K562 (cell line): Measurements from ENCODE around the gene NGDN. TPM values are rescaled to one million over a fixed set of nuclear protein-coding genes. Genes with fewer than 3 reads are reported as not detected.

Experiments
- ATAC-seq: fragments of 200-7000 bp; cut with Tn5 transposase; 3 replicates; pipeline ENCODE4 v1.9.1; 2020; ENCODE audit warnings: moderate library complexity
- BruUV-seq: library from RNA; stranded (reverse); fragments of 400-500 nt; replicated peaks from 2 replicates; lab custom pipeline; 2021; lab: Mats Ljungman, UMichigan
- CTCF ChIA-PET: fragments of 300-600 bp; formaldehyde crosslinking; extraction: SDS; loops from one replicate; lab custom pipeline; 2021; ENCODE audit warnings: low intra/inter-chr PET ratio; lab: Yijun Ruan, JAX
- POLR2A ChIA-PET: fragments of 300-600, 350-650 bp; sonication (Branson Sonifier 250); formaldehyde crosslinking; extraction: SDS; loops from one replicate; lab custom pipeline; 2021; ENCODE audit warnings: antibody characterized with exemption, inconsistent platforms; lab: Yijun Ruan, JAX
- DNase-seq, 4 experiments: peaks; one replicate each; pipeline versions ENCODE4 v3.0.0 to v3.0.0-alpha.2; 2011 to 2018; ENCODE audit warnings: low spot score in 3 of 4, mixed read lengths in 3 of 4; ENCODE audit errors: extremely low read depth in 1 of 4
- FAIRE-seq: peaks from 2 replicates; lab custom pipeline; 2011; peaks lifted over from hg19 to GRCh38; lab: Jason Lieb, UNC
- H2AFZ ChIP-seq: 2 replicates; pipeline ENCODE4 v1.6.0; 2011; ENCODE audit warnings: low read depth, low read length, control low read depth, inconsistent platforms
- H3K27ac ChIP-seq: fragments of 200-600 bp; 3 replicates; pipeline ENCODE4 v1.8.0; 2011; ENCODE audit warnings: low read depth, mild to moderate bottlenecking, control low read depth, inconsistent platforms, low read length, moderate library complexity, mixed read lengths; ENCODE audit errors: extremely low read depth
- H3K27me3 ChIP-seq, 2 experiments: fragments of 300-600 bp in 1 of 2; 2 replicates in 1 of 2; 3 replicates in 1 of 2; pipeline versions ENCODE4 v1.6.0 to v1.8.0; 2011; ENCODE audit warnings: inconsistent platforms in 2 of 2, low read length in 2 of 2, mild to moderate bottlenecking in 1 of 2, mixed read lengths in 1 of 2, moderate library complexity in 1 of 2; ENCODE audit not compliant: control insufficient read depth in 2 of 2, insufficient read depth in 2 of 2
- H3K36me3 ChIP-seq: fragments of 300-600 bp; 3 replicates; pipeline ENCODE4 v1.8.0; 2011; ENCODE audit warnings: mild to moderate bottlenecking, low read length, inconsistent platforms; ENCODE audit not compliant: control insufficient read depth, insufficient read depth
- H3K4me1 ChIP-seq, 2 experiments: fragments of 200-600 bp in 1 of 2; replicated peaks in 1 of 2; 2 replicates in 1 of 2; 3 replicates in 1 of 2; pipeline versions ENCODE4 v1.5.1 to v1.8.0; 2011; ENCODE audit warnings: inconsistent platforms in 2 of 2, low read length in 2 of 2, mild to moderate bottlenecking in 1 of 2, mixed read lengths in 1 of 2, moderate library complexity in 1 of 2; ENCODE audit not compliant: control insufficient read depth in 2 of 2, insufficient read depth in 2 of 2
- H3K4me2 ChIP-seq: 2 replicates; pipeline ENCODE4 v1.6.1; 2011; ENCODE audit warnings: low read length, control low read depth, inconsistent platforms, mixed read lengths; ENCODE audit not compliant: insufficient read depth
- H3K4me3 ChIP-seq: fragments of 200-600 bp; sonication (generic), shearing (Covaris generic); 2 replicates; pipeline ENCODE4 v1.5.1; 2016; ENCODE audit warnings: control low read depth, inconsistent platforms
- H3K79me2 ChIP-seq: fragments of 200-600 bp; 3 replicates; pipeline ENCODE4 v1.8.0; 2011; ENCODE audit warnings: low read length, inconsistent platforms; ENCODE audit not compliant: control insufficient read depth, insufficient read depth
- H3K9ac ChIP-seq, 2 experiments: 2 replicates each; pipeline versions ENCODE4 v1.6.0 to v1.6.1; 2011; ENCODE audit warnings: low read depth in 2 of 2, low read length in 2 of 2, control low read depth in 1 of 2, inconsistent platforms in 1 of 2, mild to moderate bottlenecking in 1 of 2, mixed read lengths in 1 of 2; ENCODE audit not compliant: insufficient read depth in 1 of 2
- H3K9me1 ChIP-seq: one replicate; pipeline ENCODE4 v1.6.0; 2011; ENCODE audit warnings: inconsistent platforms, mild to moderate bottlenecking, low read length, moderate library complexity; ENCODE audit not compliant: control insufficient read depth, insufficient read depth
- H3K9me3 ChIP-seq: replicated peaks from 2 replicates; pipeline ENCODE4 v1.5.1; 2011; ENCODE audit warnings: low read depth, low read length, inconsistent platforms; ENCODE audit not compliant: control insufficient read depth, insufficient read depth
- H4K20me1 ChIP-seq: replicated peaks from 2 replicates; pipeline ENCODE4 v1.6.1; 2011; ENCODE audit warnings: low read length, inconsistent platforms, mixed read lengths; ENCODE audit not compliant: control insufficient read depth, insufficient read depth
- CCAR2 ChIP-seq: fragments of 200-400 bp; formaldehyde crosslinking; IDR thresholded peaks from 2 replicates; pipeline ENCODE4 v1.6.1; 2017; ENCODE audit warnings: mild to moderate bottlenecking, low read depth, low read length
- ETV5 ChIP-seq: sonication (generic); formaldehyde crosslinking; IDR thresholded peaks from 2 replicates; pipeline ENCODE4 v1.4.0; 2020; ENCODE audit warnings: low read depth, mild to moderate bottlenecking, missing genetic modification reagents
- IRF2 ChIP-seq: sonication (generic); formaldehyde crosslinking; IDR thresholded peaks from 2 replicates; pipeline ENCODE4 v1.8.1; 2022; ENCODE audit warnings: mild to moderate bottlenecking, missing genetic modification reagents
- KLF16 ChIP-seq: IDR thresholded peaks from 2 replicates; pipeline ENCODE4 v1.6.1; 2016; ENCODE audit warnings: antibody characterized with exemption
- L3MBTL2 ChIP-seq: fragments of 450-650 bp; IDR thresholded peaks from 2 replicates; pipeline ENCODE4 v1.6.1; 2016; ENCODE audit warnings: mild to moderate bottlenecking, moderate library complexity
- SRF ChIP-seq, 2 experiments: fragments of 250-450, 450-650 bp in 1 of 2; sonication (Bioruptor Pico) in 1 of 2; sonication (generic) in 1 of 2; formaldehyde crosslinking; IDR thresholded peaks; 2 replicates each; pipeline versions ENCODE4 v1.5.0 to v1.5.1; 2020 to 2022; ENCODE audit warnings: mild to moderate bottlenecking in 1 of 2, missing genetic modification reagents in 1 of 2
- TRIM24 ChIP-seq, 2 experiments: fragments of 450-650 bp; IDR thresholded peaks; 2 replicates each; pipeline ENCODE4 v1.6.1; 2016
- WGBS: fragments of 100-300 bp; shearing (Covaris generic); methylation state at CpG from one replicate; pipeline ENCODE4 v1.1.6; 2016; ENCODE audit warnings: low coverage, mixed read lengths; ENCODE audit not compliant: insufficient coverage; ENCODE audit errors: missing lambda C conversion rate; 5-methylcytosine and 5-hydroxymethylcytosine counted together
- in situ Hi-C: fragments of 300-500 bp; cut with MboI; formaldehyde crosslinking; loops from 4 replicates; pipeline ENCODE4 v1.15.0; 2018; ENCODE audit warnings: inconsistent platforms, mixed read lengths
- intact Hi-C: fragments of 100-400 bp; cut with micrococcal nuclease; formaldehyde crosslinking; loops from 2 replicates; pipeline ENCODE4 v1.14.2; 2022
- polyA plus RNA-seq, 8 experiments: library from polyadenylated mRNA; depleted of rRNA in 4 of 8; stranded (reverse) in 5 of 8; unstranded in 3 of 8; fragments of >200 nt; fragmentation: Nextera tagmentation in 2 of 8; fragmentation: Illumina TruSeq in 1 of 8; extraction: Ambion mirVana in 2 of 8; extraction: Trizol in 1 of 8; gene quantifications; 2 replicates each; pipeline versions ENCODE4 v1.2.1 to v1.2.3, GENCODE V29; 2011 to 2014; ENCODE audit warnings: inconsistent platforms in 1 of 8, missing spikeins in 1 of 8
- total RNA-seq, 7 experiments: library from RNA; depleted of rRNA in 6 of 7; stranded (reverse); fragments of >200 nt in 6 of 7; fragmentation: Illumina TruSeq in 2 of 7; extraction: Trizol in 2 of 7; gene quantifications; 2 replicates each; pipeline versions ENCODE4 v1.2.1 to v1.2.3, GENCODE V29; 2011 to 2021; ENCODE audit warnings: low replicate concordance in 1 of 7
- TF ChIP-seq, protein P1 (sequence below): sonication (generic); formaldehyde crosslinking; IDR thresholded peaks from 2 replicates; pipeline ENCODE4 v1.4.0; 2020; ENCODE audit warnings: mild to moderate bottlenecking, missing genetic modification reagents
- TF ChIP-seq, protein P2 (sequence below): fragments of 200-800 bp; sonication (Bioruptor generic); IDR thresholded peaks from 2 replicates; pipeline ENCODE4 v1.6.1; 2017; ENCODE audit warnings: missing genetic modification characterization, missing compliant biosample characterization
- TF ChIP-seq, protein P3 (sequence below): sonication (generic); formaldehyde crosslinking; IDR thresholded peaks from 2 replicates; pipeline ENCODE4 v1.8.1; 2022; ENCODE audit warnings: missing genetic modification reagents
- TF ChIP-seq, protein P4 (sequence below): fragments of 200-800 bp; sonication (Bioruptor generic); IDR thresholded peaks from 2 replicates; pipeline ENCODE4 v1.6.1; 2017; ENCODE audit warnings: missing genetic modification characterization, missing compliant biosample characterization
- TF ChIP-seq, protein P5 (sequence below), 2 experiments: IDR thresholded peaks; 2 replicates each; pipeline ENCODE4 v1.6.1; 2011; ENCODE audit warnings: borderline replicate concordance in 1 of 2, control low read depth in 1 of 2, low read depth in 1 of 2, low read length in 1 of 2, mild to moderate bottlenecking in 1 of 2, mixed read lengths in 1 of 2, moderate library complexity in 1 of 2; ENCODE audit not compliant: insufficient read depth in 1 of 2, insufficient read length in 1 of 2, poor library complexity in 1 of 2, severe bottlenecking in 1 of 2; ENCODE audit errors: extremely low read depth in 1 of 2

The NGDN gene
- total and polyA plus RNA-seq, 9 of the 15 experiments (the other 6 are each of a cell fraction or from before 2014, with no cell fraction given), result 42.9 to 195 (median 74.9) TPM

DNA sequence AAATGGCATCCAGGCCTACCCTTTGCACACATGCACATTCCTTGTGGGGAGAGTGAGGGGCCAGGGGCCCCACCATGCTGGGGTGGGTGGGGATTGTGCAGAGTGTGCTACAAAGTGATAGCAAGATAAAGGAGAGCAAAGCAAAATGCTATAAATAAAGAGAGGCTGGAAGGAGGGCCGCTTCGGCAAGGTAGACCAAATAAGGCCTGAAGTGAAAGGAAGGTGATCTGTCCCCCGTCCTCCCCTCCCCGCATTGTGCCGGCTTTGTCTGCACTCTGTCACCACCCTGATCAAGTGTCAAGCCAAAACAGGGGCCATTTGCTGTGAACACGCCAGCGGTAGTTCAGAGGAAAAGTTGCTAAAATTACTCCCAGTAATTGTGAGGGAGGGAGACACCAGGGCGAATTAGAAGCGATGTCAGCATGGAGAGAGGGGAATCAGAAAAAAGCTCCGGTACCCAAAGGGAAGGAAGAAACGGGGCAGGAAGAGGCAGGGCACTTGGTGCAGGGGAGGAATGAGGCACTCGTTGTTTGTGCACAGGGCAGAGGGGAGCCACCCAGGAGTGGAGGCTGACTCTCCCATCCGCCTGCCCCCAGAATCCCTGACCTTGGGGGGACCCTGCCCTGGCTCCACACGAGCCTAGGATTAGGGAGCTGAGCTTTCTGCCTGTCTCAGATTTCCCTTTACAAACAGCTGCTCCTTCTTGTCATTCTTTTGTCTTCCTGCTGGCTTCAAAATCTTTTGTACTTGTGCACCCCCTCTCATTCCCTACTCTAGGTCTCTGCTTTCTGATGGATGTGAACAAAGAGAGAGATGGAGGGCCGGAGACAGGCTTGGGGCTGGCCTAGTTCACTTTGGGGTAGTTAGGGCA, 31.2 kb upstream of the NGDN start:
- intact Hi-C loops, result no loop called here
- no peaks in the 10 kb centered on the region for H3K9me3 ChIP-seq
- peak; percentile 20 to 58 (median 31) for DNase-seq
- FAIRE-seq, result no peak
- peak; percentile 53 for ATAC-seq
- no peaks in the 10 kb centered on the region for H4K20me1 ChIP-seq
- ChIA-PET POLR2A (interaction anchor here (0.6 kb wide), 2 partner anchors 233 to 655 kb away, joined by 3 to 4 read pairs; partner anchors contain the start of gene PCK2), CTCF (no interaction called here)
- WGBS, result 33% methylated on average over 13 of the region's 15 CpGs
- peak overlapping the region; percentile 62 for H3K27ac ChIP-seq
- peaks cover 31 to 44% of the 10 kb centered on the region in 2 experiments; a peak in 4 of 5 replicates for H3K4me1 ChIP-seq
- H3K79me2 ChIP-seq, result no peaks in the 10 kb centered on the region
- H3K36me3 ChIP-seq, result no peaks in the 10 kb centered on the region
- H2AFZ ChIP-seq, result peak overlapping the region; percentile 82
- H3K4me3 ChIP-seq, result no peak overlapping the region
- in situ Hi-C loops, result no loop called here
- H3K27me3 ChIP-seq, result peaks cover 0 to 3% of the 10 kb centered on the region in 2 experiments; a peak in 1 of 5 replicates
- H3K9me1 ChIP-seq, result no peaks in the 10 kb centered on the region
- H3K9ac ChIP-seq, result peak overlapping the region; percentile 44 to 77
- BruUV-seq, result no TSS peak
- H3K4me2 ChIP-seq, result peak overlapping the region; percentile 58
- TF ChIP-seq KLF16 (no peak), TRIM24 (IDR thresholded peaks at IDR 0.05) (no peak), SRF (CRISPR knock-in tag; IDR thresholded peaks at IDR 0.05) (peak in 1 of 2 experiments; percentile 74; a peak in 2 of 4 replicates), CCAR2 (no peak), IRF2 (CRISPR knock-in tag) (no peak), ETV5 (0 out of 2 replicates have a peak, but pooled peaks have one; percentile 21), L3MBTL2 (0 out of 2 replicates have a peak, but pooled peaks have one; percentile 39)
- TF ChIP-seq, protein P1, sequence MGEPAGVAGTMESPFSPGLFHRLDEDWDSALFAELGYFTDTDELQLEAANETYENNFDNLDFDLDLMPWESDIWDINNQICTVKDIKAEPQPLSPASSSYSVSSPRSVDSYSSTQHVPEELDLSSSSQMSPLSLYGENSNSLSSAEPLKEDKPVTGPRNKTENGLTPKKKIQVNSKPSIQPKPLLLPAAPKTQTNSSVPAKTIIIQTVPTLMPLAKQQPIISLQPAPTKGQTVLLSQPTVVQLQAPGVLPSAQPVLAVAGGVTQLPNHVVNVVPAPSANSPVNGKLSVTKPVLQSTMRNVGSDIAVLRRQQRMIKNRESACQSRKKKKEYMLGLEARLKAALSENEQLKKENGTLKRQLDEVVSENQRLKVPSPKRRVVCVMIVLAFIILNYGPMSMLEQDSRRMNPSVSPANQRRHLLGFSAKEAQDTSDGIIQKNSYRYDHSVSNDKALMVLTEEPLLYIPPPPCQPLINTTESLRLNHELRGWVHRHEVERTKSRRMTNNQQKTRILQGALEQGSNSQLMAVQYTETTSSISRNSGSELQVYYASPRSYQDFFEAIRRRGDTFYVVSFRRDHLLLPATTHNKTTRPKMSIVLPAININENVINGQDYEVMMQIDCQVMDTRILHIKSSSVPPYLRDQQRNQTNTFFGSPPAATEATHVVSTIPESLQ (CRISPR knock-in tag), result no peak
- TF ChIP-seq, protein P2, sequence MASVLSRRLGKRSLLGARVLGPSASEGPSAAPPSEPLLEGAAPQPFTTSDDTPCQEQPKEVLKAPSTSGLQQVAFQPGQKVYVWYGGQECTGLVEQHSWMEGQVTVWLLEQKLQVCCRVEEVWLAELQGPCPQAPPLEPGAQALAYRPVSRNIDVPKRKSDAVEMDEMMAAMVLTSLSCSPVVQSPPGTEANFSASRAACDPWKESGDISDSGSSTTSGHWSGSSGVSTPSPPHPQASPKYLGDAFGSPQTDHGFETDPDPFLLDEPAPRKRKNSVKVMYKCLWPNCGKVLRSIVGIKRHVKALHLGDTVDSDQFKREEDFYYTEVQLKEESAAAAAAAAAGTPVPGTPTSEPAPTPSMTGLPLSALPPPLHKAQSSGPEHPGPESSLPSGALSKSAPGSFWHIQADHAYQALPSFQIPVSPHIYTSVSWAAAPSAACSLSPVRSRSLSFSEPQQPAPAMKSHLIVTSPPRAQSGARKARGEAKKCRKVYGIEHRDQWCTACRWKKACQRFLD (CRISPR knock-in tag), result peak; percentile 87
- TF ChIP-seq, protein P3, sequence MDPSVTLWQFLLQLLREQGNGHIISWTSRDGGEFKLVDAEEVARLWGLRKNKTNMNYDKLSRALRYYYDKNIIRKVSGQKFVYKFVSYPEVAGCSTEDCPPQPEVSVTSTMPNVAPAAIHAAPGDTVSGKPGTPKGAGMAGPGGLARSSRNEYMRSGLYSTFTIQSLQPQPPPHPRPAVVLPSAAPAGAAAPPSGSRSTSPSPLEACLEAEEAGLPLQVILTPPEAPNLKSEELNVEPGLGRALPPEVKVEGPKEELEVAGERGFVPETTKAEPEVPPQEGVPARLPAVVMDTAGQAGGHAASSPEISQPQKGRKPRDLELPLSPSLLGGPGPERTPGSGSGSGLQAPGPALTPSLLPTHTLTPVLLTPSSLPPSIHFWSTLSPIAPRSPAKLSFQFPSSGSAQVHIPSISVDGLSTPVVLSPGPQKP (CRISPR knock-in tag), result no peak
- TF ChIP-seq, protein P4, sequence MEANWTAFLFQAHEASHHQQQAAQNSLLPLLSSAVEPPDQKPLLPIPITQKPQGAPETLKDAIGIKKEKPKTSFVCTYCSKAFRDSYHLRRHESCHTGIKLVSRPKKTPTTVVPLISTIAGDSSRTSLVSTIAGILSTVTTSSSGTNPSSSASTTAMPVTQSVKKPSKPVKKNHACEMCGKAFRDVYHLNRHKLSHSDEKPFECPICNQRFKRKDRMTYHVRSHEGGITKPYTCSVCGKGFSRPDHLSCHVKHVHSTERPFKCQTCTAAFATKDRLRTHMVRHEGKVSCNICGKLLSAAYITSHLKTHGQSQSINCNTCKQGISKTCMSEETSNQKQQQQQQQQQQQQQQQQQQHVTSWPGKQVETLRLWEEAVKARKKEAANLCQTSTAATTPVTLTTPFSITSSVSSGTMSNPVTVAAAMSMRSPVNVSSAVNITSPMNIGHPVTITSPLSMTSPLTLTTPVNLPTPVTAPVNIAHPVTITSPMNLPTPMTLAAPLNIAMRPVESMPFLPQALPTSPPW (CRISPR knock-in tag), result peak; percentile 72
- TF ChIP-seq, protein P5, sequence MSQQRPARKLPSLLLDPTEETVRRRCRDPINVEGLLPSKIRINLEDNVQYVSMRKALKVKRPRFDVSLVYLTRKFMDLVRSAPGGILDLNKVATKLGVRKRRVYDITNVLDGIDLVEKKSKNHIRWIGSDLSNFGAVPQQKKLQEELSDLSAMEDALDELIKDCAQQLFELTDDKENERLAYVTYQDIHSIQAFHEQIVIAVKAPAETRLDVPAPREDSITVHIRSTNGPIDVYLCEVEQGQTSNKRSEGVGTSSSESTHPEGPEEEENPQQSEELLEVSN (IDR thresholded peaks at IDR 0.05; ENCODE audit: borderline replicate concordance in 1 of 2, extremely low read depth in 1 of 2, insufficient read depth in 1 of 2, insufficient read length in 1 of 2, low read depth in 1 of 2, low read length in 1 of 2, poor library complexity in 1 of 2, severe bottlenecking in 1 of 2), result peak in 1 of 2 experiments; percentile 40
